GM18868 (cell line): ENCODE measurements around the gene EFCC1.
"Not testable (repeated sequence)": the region's sequence is repeated elsewhere in the genome, so short reads cannot be mapped to it uniquely, and the experiment has no call there.

Experiments used
- ATAC-seq: cut with Tn5 transposase; IDR thresholded peaks from one replicate; pipeline ENCODE4 v1.9.1; 2021; ENCODE audit warnings: mild to moderate bottlenecking, moderate library complexity; ENCODE audit not compliant: unreplicated experiment

The EFCC1 gene

DNA sequence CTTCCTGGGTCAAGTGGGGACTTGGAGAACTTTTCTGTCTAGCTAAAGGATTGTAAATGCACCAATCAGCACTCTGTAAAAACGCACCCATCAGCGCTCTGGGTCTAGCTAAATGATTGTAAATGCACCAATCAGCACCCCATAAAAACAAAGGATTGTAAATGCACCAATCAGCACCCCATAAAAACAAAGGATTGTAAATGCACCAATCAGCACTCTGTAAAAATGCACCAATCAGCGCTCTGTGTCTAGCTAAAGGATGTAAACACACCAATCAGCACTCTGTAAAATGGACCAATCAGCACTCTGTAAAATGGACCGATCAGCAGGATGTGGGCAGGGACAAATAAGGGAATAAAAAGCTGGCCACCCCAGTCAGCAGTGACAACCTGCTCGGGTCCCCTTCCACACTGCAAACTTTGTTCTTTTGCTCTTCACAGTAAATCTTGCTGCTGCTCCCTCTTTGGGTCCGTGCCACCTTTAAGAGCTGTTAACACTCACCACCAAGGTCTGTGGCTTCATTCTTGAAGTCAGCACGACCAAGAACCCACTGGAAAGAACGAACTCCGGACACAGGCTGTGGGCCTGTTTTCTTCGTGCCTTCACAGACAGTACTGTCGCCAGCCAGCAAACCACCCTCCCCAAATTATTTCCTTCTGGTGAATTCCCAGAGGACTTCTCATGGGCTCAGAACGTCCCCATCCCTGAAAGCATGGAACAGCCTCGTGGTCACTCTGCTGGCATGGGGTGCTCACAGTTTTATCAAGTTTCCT is 68.4 kb downstream of the EFCC1 start:
- not testable (repeated sequence) for ATAC-seq

DNA sequence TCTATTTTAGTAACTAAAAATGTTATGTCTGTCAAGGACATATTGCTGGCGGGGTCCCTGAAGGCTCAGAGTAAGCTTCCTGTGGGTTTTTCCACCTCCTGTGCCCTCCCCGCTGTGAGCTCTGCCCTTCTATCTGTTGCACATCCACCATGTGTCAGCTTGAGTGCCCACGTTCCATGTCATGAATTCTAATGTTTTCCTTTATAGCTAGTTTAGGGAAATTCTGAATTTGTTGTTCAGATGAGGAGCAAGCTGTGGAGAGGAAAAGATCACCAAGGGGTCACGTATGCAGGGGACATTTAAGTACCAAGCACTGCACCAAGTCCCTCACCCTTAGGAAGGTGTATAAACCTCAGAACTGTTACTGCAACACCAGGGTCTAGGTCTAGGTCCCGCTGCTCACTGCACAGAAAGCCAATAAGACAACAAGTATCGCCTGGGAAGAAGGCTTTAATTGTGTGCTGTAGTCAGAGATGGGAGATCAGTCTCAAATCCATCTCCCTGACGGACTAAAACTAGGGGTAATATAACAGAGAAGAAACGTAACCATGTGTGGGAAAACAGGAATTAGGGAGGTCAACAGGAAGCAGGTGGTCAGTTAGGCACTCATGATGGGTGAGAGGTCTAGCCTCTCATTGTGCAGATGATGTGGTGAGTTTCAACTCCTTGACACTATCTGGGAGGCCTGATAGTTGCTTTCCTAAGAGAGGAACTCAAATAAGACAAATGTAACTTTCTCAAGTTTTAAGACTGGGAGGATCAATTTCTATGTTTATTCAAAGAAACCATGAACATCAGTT is 69.2 kb downstream of the EFCC1 start:
- no peak for ATAC-seq

DNA sequence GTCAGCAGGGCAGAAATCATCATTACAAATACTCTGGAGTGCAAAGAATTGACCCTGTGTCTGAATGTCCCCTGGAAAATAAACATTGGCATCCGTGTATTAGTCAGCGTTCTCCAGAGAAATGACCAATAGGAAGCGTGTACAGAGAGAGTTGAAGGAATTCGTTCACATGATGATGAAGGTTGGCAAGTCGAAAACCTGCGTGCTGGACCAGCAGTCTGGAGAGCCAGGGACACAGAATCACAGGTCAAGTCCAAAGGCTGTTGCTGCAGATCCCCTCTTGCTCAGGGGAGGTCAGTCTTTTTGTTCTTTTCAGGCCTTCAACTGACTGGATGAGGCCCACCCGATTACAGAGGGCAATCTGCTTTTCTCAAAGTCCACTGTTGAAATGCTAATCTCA is 76.1 kb downstream of the EFCC1 start:
- ATAC-seq = no peak

DNA sequence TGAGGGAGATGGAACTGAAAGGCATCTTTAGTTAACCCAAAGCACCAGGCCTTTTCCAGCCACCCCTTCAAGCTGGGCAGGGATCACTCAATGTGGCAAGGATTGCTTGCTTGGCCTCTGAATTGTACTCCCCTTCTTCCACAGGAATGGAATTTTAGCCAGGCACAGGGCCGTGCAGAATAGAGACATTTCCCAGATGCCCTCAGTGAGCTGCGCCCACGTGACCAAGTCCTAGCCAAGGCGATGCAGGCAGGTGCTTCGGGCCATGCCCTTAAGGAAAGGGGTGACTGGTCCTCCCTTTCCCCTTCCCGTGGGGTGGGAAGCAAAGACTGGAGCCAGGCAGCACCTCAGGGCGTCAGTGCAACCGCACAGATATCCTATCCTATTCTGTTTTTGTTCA is 77.4 kb downstream of the EFCC1 start:
- ATAC-seq = no peak

DNA sequence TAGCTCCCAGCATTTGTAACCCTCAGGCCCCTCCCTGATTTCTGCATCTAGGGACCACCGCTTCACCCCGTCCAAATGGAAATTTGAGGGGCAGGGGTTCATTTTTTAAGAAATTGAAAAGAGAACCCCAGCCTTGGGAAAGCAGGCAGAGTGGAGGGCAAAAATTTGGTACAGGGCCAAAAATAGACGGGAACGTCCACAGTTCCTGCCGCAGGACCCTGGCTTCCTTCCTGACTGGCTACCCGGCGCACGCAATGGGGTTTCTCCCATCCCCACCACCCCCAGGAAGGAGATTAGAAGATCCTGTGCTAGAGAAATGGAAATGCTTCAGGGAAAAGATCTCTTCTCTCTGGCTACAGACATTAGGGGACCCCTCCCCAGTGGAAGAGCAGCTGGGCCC is 80.4 kb downstream of the EFCC1 start:
- no peak for ATAC-seq

DNA sequence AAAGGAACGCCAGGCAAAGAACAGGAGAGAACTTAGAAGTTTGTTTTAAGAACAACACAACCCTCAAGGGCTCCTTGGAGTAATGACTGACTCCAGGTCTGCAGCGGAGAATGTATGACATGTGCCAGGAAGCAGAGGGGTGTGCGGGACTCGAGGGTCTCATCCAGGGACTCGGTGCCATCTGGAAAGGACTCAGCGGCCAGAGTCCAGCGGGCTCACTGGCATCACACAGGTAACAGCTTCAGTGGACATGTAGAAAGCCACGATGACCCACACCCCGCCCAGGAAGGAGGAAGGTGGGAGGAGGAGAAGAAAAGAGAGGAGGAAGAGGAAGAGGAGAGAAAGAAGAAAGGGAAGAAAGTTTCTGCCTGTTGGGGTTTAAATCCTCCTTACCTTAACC is 80.9 kb downstream of the EFCC1 start:
- ATAC-seq = no peak

DNA sequence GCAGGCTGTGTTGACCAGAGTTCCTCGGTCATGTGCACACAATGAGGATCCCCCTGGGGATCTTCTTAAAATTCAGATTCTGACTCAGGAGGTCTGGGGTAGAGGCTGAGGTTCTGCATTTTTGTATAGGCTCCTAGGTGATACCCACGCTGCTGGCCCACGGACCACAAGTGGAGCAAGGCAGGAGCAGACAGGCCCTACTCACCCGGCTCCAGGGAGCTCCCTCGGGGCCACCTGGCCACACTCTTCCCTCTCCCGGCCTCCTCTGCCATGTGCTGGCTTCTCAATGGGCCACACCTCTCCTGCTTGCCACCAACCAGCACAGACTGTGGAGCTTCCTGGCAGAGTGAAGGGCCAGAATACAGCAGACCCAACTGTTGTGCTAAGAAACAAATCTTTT is 83.4 kb downstream of the EFCC1 start:
- no peak for ATAC-seq

DNA sequence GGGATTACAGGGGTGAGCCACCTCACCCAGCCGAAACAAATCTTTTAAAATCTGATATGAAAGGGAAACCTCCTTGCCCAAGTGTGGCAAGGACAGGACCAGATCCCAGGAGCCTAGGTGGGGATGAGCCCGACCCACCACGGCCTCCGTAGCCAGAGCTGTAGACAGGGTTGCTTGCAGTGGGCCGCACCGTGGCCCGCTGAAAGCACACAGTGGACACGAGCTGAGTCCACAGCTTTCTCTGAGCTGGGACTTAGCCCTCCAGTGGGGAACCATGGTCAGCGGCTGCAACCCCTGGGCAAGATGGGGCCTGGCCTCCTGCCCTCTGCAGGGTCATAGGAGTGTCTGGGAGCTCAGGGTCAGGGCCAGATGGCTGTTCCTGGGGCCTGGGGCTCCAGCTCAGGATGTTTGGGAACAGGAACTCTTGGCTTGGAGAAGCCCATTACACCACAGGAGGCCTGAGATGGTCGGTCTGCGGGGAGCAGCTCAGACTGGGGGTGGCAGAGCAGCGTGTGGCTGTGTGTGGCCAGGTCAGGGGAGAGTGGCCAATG is 84.1 kb downstream of the EFCC1 start:
- ATAC-seq = no peak

DNA sequence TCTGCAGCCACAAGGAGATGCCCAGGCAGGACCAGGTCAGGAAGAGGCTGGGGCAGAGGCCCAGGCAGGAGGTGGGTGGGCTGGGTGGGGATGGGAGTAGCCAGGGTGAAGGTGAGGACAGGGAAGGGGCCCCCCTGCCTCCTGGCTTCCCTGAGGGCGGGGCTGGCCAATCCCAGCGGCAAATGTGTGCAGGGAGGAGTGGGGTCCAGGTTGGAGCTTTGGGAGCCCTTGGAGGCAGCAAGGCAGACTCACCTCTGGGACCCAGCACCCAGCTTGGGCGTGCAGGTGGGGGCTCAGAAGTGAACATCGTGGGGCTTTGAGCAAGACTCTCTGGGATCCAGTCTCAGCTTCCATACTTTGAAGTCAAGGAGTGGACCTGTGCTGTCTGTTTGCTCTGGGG is 84.7 kb downstream of the EFCC1 start:
- ATAC-seq = no peak

DNA sequence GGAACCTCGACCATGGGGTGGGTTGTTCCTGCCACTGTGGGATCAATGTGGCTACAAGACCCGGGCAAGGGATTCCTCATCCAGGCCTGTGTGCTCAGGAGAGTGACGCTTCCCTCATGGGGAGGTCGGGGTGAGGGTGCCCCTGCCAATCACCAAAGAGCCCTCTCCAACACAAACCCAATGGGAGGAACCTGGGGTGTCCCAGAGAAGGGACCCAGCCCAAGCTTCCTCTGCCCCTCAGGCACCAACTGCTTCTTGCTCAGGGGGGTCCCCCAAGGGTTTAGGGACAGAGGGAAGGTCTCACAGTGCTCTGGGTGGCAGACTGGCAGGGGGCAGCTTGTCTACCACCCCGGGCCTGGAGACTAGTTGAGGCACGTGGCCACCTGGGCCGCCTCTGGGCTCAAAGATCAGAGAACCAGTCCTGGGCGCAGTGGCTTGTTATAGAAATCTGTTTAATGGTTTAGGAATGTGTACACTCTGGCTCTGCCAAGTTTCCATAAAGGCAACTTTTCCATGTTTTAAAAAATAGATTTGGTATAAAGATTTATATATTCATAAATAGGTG is 86.1 kb downstream of the EFCC1 start:
- no peak for ATAC-seq

DNA sequence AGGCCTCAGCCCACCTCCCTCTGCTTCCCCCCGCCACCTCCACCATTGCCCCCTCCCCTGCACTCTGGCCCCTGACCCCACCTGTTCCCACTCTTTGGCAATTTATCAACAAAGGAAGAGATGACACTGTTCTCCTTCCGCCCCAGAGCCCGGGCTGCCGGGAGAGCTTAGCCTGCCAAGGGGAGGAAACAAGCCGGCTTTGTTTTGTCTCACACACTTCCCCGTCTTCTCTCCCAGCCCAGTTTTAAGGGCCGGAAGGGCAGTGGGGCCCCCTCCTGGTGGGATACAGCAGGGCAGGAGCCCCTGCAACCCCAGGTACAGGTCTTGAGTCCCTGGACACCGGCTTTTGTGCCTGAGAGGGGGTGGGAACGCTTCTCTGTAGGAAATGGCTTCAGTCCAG is 86.8 kb downstream of the EFCC1 start:
- ATAC-seq = peak; percentile 68

DNA sequence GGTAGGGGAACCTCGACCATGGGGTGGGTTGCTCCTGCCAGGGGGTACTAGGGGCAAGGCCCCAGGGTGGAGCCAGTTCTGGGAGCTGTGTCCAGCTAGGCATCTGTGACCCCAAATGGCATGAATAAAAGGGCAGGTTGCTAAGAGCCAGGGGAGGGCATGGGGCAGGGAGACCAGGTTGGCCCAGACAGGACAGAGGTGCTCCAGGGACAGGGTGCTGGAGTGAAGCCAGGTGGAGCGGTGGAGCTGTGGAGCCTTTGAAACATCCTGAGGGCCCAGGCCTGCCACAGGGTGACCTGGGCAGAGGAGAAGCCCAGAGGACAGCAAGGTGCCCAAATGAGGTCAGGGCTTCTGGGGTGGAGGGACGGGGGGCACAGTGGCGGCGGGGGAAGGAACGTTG is 87.2 kb downstream of the EFCC1 start:
- ATAC-seq = peak; percentile 16
